ENCODE data around the gene VTCN1.

DNA sequence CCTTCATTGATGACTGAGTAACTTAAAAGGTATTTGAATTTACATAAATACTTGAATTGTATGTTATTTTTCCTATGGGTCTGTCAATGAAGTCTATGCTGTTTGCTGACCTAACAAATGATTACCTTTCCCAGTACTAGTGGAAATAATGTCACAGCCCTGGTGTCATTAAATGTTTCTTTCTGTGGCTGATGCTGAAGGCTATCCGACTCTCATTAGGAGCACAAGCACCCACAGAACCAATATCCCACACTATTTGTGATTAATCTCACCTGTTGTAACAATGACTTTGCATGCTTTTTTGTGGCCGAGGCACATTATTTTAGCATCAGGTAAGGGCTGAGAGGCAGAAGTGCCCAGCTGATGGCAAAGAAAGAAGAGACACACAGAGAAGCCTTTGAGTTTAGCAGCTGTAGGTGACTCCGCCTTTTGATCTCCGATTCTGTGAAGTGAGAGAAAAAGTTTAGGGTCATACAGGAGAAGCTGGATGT lies 63.3 kb downstream of the VTCN1 start:
- TF ChIP-seq POLR2A (IDR thresholded peaks at IDR 0.05; ENCODE audit: low read length) = no peak
- TF ChIP-seq GATA1 (IDR thresholded peaks at IDR 0.05; ENCODE audit: low read depth, low read length) = no peak

Data from erythroblast (primary cell).